ENCODE data around the gene TSPAN5.
A peak's percentile ranks its signal among the peaks of the same experiment; 100 is the strongest.

The TSPAN5 gene

DNA sequence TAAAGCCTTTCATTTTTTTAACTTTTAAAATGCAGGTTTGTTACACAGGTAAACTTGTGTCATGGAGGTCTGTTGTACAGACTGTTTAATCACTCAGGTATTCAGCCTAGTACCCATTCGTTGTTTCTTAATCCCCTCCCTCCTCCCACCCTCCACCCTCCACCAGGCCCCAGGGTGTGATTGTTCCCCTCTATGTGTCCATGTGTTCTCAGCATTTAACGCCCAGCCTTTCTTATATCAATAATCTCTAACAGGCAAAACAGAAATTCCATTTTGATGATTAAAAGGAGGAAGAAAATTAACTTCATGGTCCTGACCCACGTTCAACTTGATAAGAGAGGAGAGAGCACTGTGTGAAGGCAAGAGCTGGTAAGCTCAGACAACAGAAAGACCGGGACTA is 75.1 kb downstream of the TSPAN5 start:
- Histone ChIP-seq H3K27ac (ENCODE audit: low read depth, low read length) (no peak overlapping the region), H3K4me3 (ENCODE audit: low read length) (no peak overlapping the region), H3K9me3 (ENCODE audit: insufficient read depth, low read depth, low read length) (no peaks in the 10 kb centered on the region), H3K36me3 (ENCODE audit: insufficient read depth, low read length) (no peaks in the 10 kb centered on the region), H3K27me3 (ENCODE audit: insufficient read depth, low read length) (no peaks in the 10 kb centered on the region), H3K9ac (ENCODE audit: low read depth, low read length) (no peak overlapping the region), H3K4me1 (ENCODE audit: insufficient read depth, low read length) (peaks cover 14% of the 10 kb centered on the region)
- 79% methylated on average over 4 of the region's 4 CpGs for WGBS

DNA sequence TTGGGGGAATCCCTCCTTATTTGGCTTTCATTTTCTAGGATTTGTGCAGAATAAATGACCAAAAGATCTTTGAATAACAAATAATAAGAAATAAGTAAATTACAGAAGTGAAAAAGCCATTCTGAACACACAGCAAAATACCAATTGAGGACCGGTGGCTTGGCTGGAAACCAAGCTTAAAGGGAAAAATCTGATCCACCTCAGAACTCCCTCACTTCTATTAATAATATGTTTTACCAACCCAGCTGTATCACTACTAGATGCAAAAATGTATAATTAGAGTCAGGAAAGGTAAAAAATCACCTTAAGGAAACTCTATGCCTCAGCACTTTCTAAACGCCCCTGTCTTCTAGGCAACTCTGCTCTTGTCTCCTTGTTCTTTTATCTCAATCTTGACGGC is 77.3 kb downstream of the TSPAN5 start:
- Histone ChIP-seq H3K9ac (ENCODE audit: low read depth, low read length) (no peak overlapping the region), H3K27ac (ENCODE audit: low read depth, low read length) (no peak overlapping the region), H3K4me3 (ENCODE audit: low read length) (no peak overlapping the region), H3K4me1 (ENCODE audit: insufficient read depth, low read length) (peaks cover 2% of the 10 kb centered on the region; the same call in 1 of the 2 replicates), H3K9me3 (ENCODE audit: insufficient read depth, low read depth, low read length) (no peaks in the 10 kb centered on the region), H3K27me3 (ENCODE audit: insufficient read depth, low read length) (no peaks in the 10 kb centered on the region), H3K36me3 (ENCODE audit: insufficient read depth, low read length) (no peaks in the 10 kb centered on the region)
- 81% methylated on average over 3 of the region's 3 CpGs for WGBS

GRCh38 chr4:98577956-98578355 is 80.5 kb downstream of the TSPAN5 start:
- Histone ChIP-seq H3K9ac (ENCODE audit: low read depth, low read length) (no peak overlapping the region), H3K36me3 (ENCODE audit: insufficient read depth, low read length) (no peaks in the 10 kb centered on the region), H3K4me1 (ENCODE audit: insufficient read depth, low read length) (peaks cover 12% of the 10 kb centered on the region), H3K4me3 (ENCODE audit: low read length) (no peak overlapping the region), H3K27ac (ENCODE audit: low read depth, low read length) (no peak overlapping the region), H3K27me3 (ENCODE audit: insufficient read depth, low read length) (no peaks in the 10 kb centered on the region), H3K9me3 (ENCODE audit: insufficient read depth, low read depth, low read length) (no peaks in the 10 kb centered on the region)
- WGBS: 100% methylated on average over 2 of the region's 2 CpGs

DNA sequence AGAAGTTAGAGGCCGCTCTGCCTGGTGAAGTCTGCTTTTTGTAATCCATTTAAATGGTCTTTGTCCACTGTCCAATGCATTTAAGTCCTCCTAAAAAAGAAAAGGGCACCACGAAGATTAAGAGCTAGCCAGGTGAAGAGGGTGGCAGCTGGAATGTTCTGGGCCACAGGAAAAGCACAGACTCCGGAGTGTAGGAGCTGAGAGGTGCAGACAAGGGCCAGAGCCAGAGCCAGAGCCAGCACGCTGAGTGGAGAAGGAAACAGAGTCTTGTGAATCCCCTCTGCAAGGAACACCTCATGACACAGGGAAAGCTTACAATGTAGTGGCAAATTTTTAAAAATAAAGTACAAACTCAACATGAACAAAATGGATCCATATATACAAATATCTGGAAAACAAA is 83.6 kb downstream of the TSPAN5 start:
- no peak overlapping the region for H3K27ac ChIP-seq (ENCODE audit: low read depth, low read length)
- H3K4me1 ChIP-seq (ENCODE audit: insufficient read depth, low read length): peaks cover 12% of the 10 kb centered on the region
- WGBS: 92% methylated on average over 4 of the region's 4 CpGs
- H3K9ac ChIP-seq (ENCODE audit: low read depth, low read length): no peak overlapping the region
- H3K4me3 ChIP-seq (ENCODE audit: low read length): no peak overlapping the region
- no peaks in the 10 kb centered on the region for H3K27me3 ChIP-seq (ENCODE audit: insufficient read depth, low read length)
- H3K9me3 ChIP-seq (ENCODE audit: insufficient read depth, low read depth, low read length): no peaks in the 10 kb centered on the region
- no peaks in the 10 kb centered on the region for H3K36me3 ChIP-seq (ENCODE audit: insufficient read depth, low read length)

DNA sequence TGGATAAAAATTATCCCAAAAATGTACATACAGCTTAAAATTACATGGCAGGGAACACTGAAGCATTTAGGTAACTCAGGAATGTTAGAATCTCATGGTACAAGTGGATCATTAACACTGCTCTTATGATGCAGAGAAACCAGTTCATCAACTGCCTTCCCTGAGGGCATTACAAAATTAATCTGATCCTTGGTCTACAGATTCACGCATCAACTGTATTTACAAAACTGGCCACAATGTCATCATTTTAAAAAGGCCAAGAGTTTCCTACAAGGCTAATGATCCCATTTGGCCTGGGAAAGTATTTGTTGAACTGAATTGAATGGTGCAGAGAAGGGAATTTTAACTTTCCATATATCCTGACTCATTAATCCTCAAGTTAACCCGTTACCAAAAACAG is 84.6 kb downstream of the TSPAN5 start:
- WGBS: 93% methylated on average over 2 of the region's 2 CpGs
- H3K9ac ChIP-seq (ENCODE audit: low read depth, low read length): no peak overlapping the region
- no peaks in the 10 kb centered on the region for H3K27me3 ChIP-seq (ENCODE audit: insufficient read depth, low read length)
- peaks cover 12% of the 10 kb centered on the region for H3K4me1 ChIP-seq (ENCODE audit: insufficient read depth, low read length)
- H3K36me3 ChIP-seq (ENCODE audit: insufficient read depth, low read length): no peaks in the 10 kb centered on the region
- no peaks in the 10 kb centered on the region for H3K9me3 ChIP-seq (ENCODE audit: insufficient read depth, low read depth, low read length)
- H3K4me3 ChIP-seq (ENCODE audit: low read length): no peak overlapping the region
- no peak overlapping the region for H3K27ac ChIP-seq (ENCODE audit: low read depth, low read length)

DNA sequence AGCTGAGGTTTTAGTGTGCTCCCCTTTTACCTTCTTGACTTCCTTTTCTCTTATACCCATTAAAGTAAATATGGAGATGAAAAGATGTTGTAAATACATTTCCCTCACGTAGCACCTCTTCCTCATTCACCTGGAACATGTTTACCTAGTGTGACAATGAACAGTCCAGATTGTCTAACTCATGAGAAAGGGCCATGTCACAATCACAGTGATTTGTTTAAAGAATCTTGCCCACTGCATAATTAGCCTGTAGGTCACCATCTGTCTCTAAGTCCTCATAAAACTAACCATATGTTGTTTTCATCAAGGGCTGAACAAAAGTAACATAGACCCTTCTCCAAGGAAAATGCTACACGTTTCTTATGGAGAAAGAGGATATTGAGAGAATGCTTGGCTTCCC is 85.7 kb downstream of the TSPAN5 start:
- Histone ChIP-seq H3K9me3 (ENCODE audit: insufficient read depth, low read depth, low read length) (no peaks in the 10 kb centered on the region), H3K36me3 (ENCODE audit: insufficient read depth, low read length) (no peaks in the 10 kb centered on the region), H3K27me3 (ENCODE audit: insufficient read depth, low read length) (no peaks in the 10 kb centered on the region), H3K27ac (ENCODE audit: low read depth, low read length) (no peak overlapping the region), H3K9ac (ENCODE audit: low read depth, low read length) (no peak overlapping the region), H3K4me3 (ENCODE audit: low read length) (no peak overlapping the region), H3K4me1 (ENCODE audit: insufficient read depth, low read length) (peaks cover 12% of the 10 kb centered on the region)
- 91% methylated on average over 2 of the region's 2 CpGs for WGBS

DNA sequence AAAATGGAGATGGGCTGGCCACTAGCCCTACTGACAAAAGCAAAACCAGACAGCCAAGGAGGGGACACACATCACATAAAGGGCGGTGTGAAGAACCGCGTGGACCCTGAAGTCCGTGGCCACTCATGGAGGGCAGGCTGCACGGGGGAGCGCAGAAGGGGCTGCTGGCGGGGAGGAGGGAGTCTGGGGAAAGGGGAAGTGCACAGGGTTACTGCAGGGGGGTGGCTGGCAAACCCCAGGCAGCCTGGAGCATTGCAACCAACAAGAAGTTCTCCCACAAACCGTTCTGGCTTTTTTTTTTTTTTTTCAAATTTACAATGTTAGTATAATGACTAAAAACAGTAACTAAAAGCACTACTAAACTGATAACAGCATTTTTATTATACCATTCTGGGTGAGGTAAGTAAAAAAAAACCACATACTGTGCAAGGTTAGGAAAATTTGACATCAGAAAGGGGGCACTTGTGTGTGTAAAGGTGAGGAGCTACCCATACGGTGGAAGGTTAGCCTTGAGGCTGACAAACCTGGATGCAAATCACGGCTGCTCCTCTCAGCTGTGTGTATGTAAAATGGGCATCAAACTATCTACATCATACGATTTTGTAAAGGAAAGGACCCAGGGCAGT is 87.1 kb downstream of the TSPAN5 start:
- no peaks in the 10 kb centered on the region for H3K9me3 ChIP-seq (ENCODE audit: insufficient read depth, low read depth, low read length)
- WGBS: 91% methylated on average over 10 of the region's 11 CpGs
- H3K4me3 ChIP-seq (ENCODE audit: low read length): no peak overlapping the region
- peaks cover 20% of the 10 kb centered on the region for H3K4me1 ChIP-seq (ENCODE audit: insufficient read depth, low read length)
- no peaks in the 10 kb centered on the region for H3K36me3 ChIP-seq (ENCODE audit: insufficient read depth, low read length)
- no peaks in the 10 kb centered on the region for H3K27me3 ChIP-seq (ENCODE audit: insufficient read depth, low read length)
- H3K9ac ChIP-seq (ENCODE audit: low read depth, low read length): no peak overlapping the region
- H3K27ac ChIP-seq (ENCODE audit: low read depth, low read length): no peak overlapping the region

DNA sequence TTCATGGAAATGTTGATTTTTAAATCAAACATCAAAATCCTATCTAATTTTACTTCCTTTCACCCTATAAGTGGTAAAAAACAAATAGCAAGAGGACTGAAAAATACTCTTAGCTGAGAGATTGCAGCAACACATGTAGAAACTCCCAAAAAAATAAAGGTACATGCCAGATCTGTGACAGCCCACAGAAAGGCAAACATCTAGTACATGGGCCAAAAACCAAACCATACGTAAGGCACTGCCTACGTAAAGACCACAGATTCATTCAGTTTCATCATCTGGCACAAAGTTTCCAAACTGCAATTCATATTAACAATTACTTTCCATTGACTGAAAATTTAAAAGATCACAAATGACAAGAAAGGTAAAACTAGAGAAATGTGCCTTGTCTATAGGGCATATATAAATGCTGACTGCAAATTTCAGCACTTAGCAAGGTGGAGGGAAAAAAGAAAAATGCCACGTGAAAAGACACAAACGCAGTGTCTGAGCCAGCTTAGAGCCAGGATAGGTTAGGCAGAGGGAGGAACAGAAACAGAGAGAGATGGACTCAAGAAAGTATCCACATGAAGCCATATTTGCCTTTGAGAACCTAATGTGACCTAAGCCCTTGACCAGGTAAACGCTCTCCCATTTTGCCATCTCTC is 88.1 kb downstream of the TSPAN5 start:
- no peak overlapping the region for H3K4me3 ChIP-seq (ENCODE audit: low read length)
- no peaks in the 10 kb centered on the region for H3K9me3 ChIP-seq (ENCODE audit: insufficient read depth, low read depth, low read length)
- H3K27ac ChIP-seq (ENCODE audit: low read depth, low read length): no peak overlapping the region
- no peaks in the 10 kb centered on the region for H3K27me3 ChIP-seq (ENCODE audit: insufficient read depth, low read length)
- H3K4me1 ChIP-seq (ENCODE audit: insufficient read depth, low read length): peaks cover 30% of the 10 kb centered on the region
- 95% methylated on average over 5 of the region's 5 CpGs for WGBS
- no peaks in the 10 kb centered on the region for H3K36me3 ChIP-seq (ENCODE audit: insufficient read depth, low read length)
- no peak overlapping the region for H3K9ac ChIP-seq (ENCODE audit: low read depth, low read length)

DNA sequence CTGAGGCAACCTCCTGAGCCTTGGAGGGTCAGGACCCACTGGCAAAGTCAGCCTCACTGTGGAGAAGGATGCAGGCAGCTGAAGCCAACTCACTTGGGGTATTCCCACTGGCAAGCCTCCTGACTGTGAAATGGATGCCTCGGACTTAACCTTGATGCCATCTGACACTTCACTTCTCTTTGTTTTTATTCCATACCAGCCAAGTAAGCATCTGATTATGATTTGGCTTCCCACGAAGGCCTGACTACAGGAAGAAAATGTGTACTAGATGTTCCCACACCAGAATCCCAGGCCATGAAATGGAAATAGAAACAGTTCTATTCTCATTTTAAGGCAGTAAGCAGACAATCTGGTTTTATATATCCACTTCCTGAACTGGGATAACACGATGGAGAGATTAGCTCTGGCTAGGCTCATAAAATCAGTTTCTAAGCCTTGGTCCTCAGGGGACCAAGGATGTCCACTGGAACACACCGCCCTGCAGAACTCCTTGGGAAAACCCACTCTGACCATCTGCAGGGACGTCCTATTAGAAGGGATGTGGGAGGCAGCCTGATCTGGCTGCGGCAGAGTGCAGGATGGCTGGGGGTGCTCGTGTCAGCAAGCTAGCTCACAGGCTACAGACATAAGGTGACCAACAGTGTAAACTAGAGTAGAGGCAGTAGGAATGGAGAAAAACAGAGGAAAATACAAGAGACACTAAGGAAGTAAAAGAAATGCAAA is 89.3 kb downstream of the TSPAN5 start:
- H3K9ac ChIP-seq (ENCODE audit: low read depth, low read length): no peak overlapping the region
- peaks cover 36% of the 10 kb centered on the region for H3K4me1 ChIP-seq (ENCODE audit: insufficient read depth, low read length)

GRCh38 chr4:98567611-98568010 is 90.8 kb downstream of the TSPAN5 start:
- no peak overlapping the region for H3K27ac ChIP-seq (ENCODE audit: low read depth, low read length)
- no peaks in the 10 kb centered on the region for H3K27me3 ChIP-seq (ENCODE audit: insufficient read depth, low read length)
- H3K9ac ChIP-seq (ENCODE audit: low read depth, low read length): no peak overlapping the region
- H3K36me3 ChIP-seq (ENCODE audit: insufficient read depth, low read length): no peaks in the 10 kb centered on the region
- H3K4me1 ChIP-seq (ENCODE audit: insufficient read depth, low read length): peaks cover 30% of the 10 kb centered on the region
- no peak overlapping the region for H3K4me3 ChIP-seq (ENCODE audit: low read length)
- no peaks in the 10 kb centered on the region for H3K9me3 ChIP-seq (ENCODE audit: insufficient read depth, low read depth, low read length)
- WGBS: 92% methylated on average over 7 of the region's 7 CpGs

More for the DNA sequence above, 89.3 kb downstream of the TSPAN5 start:
- Histone ChIP-seq H3K4me3 (ENCODE audit: low read length) (no peak overlapping the region), H3K27me3 (ENCODE audit: insufficient read depth, low read length) (no peaks in the 10 kb centered on the region), H3K9me3 (ENCODE audit: insufficient read depth, low read depth, low read length) (no peaks in the 10 kb centered on the region), H3K27ac (ENCODE audit: low read depth, low read length) (no peak overlapping the region), H3K36me3 (ENCODE audit: insufficient read depth, low read length) (no peaks in the 10 kb centered on the region)
- 85% methylated on average over 7 of the region's 7 CpGs for WGBS

DNA sequence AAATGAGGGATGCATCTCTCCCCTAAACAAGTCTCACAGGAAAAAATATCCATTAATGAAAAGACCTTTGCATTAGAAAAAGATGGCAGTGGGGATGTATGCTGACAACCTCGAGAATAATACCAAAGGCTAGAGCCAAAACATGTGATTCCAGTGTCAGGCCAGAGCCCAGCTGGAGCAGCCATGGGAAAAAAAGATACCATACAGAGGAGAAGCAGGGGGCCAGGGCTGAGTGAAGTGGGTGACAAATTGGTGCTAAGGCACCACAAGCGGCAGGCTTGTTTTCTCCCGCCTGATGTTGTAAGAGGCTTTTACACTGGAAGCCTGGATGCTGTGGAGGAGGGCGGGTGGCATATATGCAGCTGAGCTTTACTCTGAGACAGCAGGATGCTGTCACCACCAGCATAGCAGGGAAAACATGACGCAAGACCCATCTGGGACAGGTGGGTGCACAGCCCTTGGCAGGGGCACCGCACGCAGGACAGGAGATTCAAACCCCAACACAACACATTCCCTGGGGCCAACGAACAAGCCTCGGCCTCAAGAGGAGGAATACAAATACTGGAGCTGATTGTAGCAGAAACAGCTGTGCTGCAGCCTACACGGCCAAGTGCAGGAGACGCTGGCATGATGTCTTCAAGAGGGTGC is 91.9 kb downstream of the TSPAN5 start:
- Histone ChIP-seq H3K4me3 (ENCODE audit: low read length) (no peak overlapping the region), H3K27me3 (ENCODE audit: insufficient read depth, low read length) (no peaks in the 10 kb centered on the region), H3K9me3 (ENCODE audit: insufficient read depth, low read depth, low read length) (no peaks in the 10 kb centered on the region), H3K4me1 (ENCODE audit: insufficient read depth, low read length) (peaks cover 30% of the 10 kb centered on the region), H3K9ac (ENCODE audit: low read depth, low read length) (no peak overlapping the region), H3K36me3 (ENCODE audit: insufficient read depth, low read length) (no peaks in the 10 kb centered on the region), H3K27ac (ENCODE audit: low read depth, low read length) (peak overlapping the region; percentile 39; the same call in 1 of the 2 replicates)
- 63% methylated on average over 11 of the region's 11 CpGs for WGBS

All from HUES64 (cell line).